Adrenal gland (tissue), 12 donors: ENCODE data around the gene WWOX. TPM values are rescaled to one million over a fixed set of nuclear protein-coding genes. Genes with fewer than 3 reads are reported as not detected.

Experiments used
- DNase-seq, 7 donors: peaks; one replicate each; pipeline ENCODE4 v3.0.0-alpha.2; 2019 to 2020
- H3K27ac ChIP-seq, 5 donors: fragments of 200-600 bp; sonication (generic) in 4 of 5; 1 replicate in 3 of 5; 2 replicates in 2 of 5; pipeline versions ENCODE4 v1.5.1 to v1.8.0; 2016 to 2020; ENCODE audit warnings: mild to moderate bottlenecking in 1 of 5
- H3K27me3 ChIP-seq: fragments of 200-600 bp; 2 replicates; pipeline ENCODE4 v1.8.0; 2021
- H3K36me3 ChIP-seq, 2 donors: fragments of 200-600 bp; replicated peaks in 1 of 2; 1 replicate in 1 of 2; 2 replicates in 1 of 2; pipeline versions ENCODE4 v1.5.1 to v1.8.0; 2018 to 2022
- H3K4me1 ChIP-seq, 2 donors: fragments of 200-600 bp; replicated peaks in 1 of 2; 1 replicate in 1 of 2; 2 replicates in 1 of 2; pipeline versions ENCODE4 v1.5.1 to v1.8.0; 2018 to 2021
- H3K4me3 ChIP-seq, 4 donors: fragments of 200-600 bp; sonication (generic) in 3 of 4; one replicate each; pipeline ENCODE4 v1.5.1; 2016 to 2018
- H3K9me3 ChIP-seq, 3 donors: fragments of 200-600 bp; sonication (generic) in 1 of 3; replicated peaks in 1 of 3; 1 replicate in 2 of 3; 2 replicates in 1 of 3; pipeline versions ENCODE4 v1.5.1 to v1.8.0; 2016 to 2021
- CTCF ChIP-seq, 6 experiments: fragments of 450-650 bp in 4 of 6; fragments of 200-600 bp in 2 of 6; sonication (generic) in 1 of 6; IDR thresholded peaks; 1 replicate in 5 of 6; 2 replicates in 1 of 6; pipeline versions ENCODE4 v1.5.1 to v1.8.0; 2016 to 2021; ENCODE audit warnings: antibody characterized with exemption in 6 of 6, mild to moderate bottlenecking in 2 of 6, moderate library complexity in 1 of 6
- POLR2A ChIP-seq, 2 donors: fragments of 450-650 bp; IDR thresholded peaks; one replicate each; pipeline ENCODE4 v1.6.1; 2017; ENCODE audit warnings: antibody characterized with exemption in 2 of 2, mild to moderate bottlenecking in 2 of 2, moderate library complexity in 1 of 2
- WGBS, 4 donors: extraction: QIAGEN DNeasy Blood & Tissue Kit in 2 of 4; methylation state at CpG; one replicate each; pipeline versions ENCODE4 v1.1.5 to v1.1.7; 2013 to 2017; 5-methylcytosine and 5-hydroxymethylcytosine counted together
- intact Hi-C, 2 donors: fragments of 100-400 bp; cut with DNase I; formaldehyde crosslinking; loops; one replicate each; pipeline versions ENCODE4 v1.14.1 to v1.15.0; 2022 to 2023
- polyA plus RNA-seq, 3 donors: library from polyadenylated mRNA; stranded (reverse); fragments of 200-250 nt in 2 of 3; fragments of 350-450 nt in 1 of 3; fragmentation: Illumina TruSeq in 1 of 3; extraction: RNeasy Lipid Tissue Mini Kit (QIAGEN cat#74804) in 1 of 3; gene quantifications; one replicate each; pipeline ENCODE4 v1.2.3, GENCODE V29; 2013 to 2014
- total RNA-seq, 9 donors: library from RNA; depleted of rRNA in 4 of 9; stranded (reverse); fragments of >200 nt in 4 of 9; fragments of 120-200 nt in 1 of 9; fragmentation: NEBNext Ultra II Directional in 1 of 9; extraction: Animal tissue kit (Norgen Biotek cat#: 25700) in 1 of 9; gene quantifications; one replicate each; pipeline versions ENCODE4 v1.1.0 to v1.2.4, GENCODE V29; 2013 to 2023
- donor health status: healthy with polysubstance abuse.
- donor health status: Bipolar disorder and iron deficiency.
- donor health status: DM: yes; HTN: yes; CAD: no.
- donor health status: DM: no; HTN: no; CAD: no.
- donor health status: DM: no; HTN: no; CAD: no.
- donor health status: DM: yes; HTN: yes; CAD: no.

Gene WWOX
- total and polyA plus RNA-seq, 12 donors, result 11.8 to 74.6 (median 20.5) TPM

GRCh38 chr16:79191933-79192332 is 1092.5 kb downstream of the WWOX start:
- no peak for DNase-seq
- intact Hi-C loops, result no loop called here

GRCh38 chr16:79192904-79193303 is 1093.5 kb downstream of the WWOX start:
- intact Hi-C loops, result no loop called here
- no peaks in the 10 kb centered on the region for H3K4me1 ChIP-seq
- H3K27me3 ChIP-seq, result no peaks in the 10 kb centered on the region
- WGBS, 4 donors, result 18 to 49% (median 26%) methylated on average over 2 of the region's 2 CpGs
- TF ChIP-seq CTCF (IDR thresholded peaks at IDR 0.05), result no peak
- H3K27ac ChIP-seq, result no peak overlapping the region
- no peak for DNase-seq
- H3K9me3 ChIP-seq, result no peaks in the 10 kb centered on the region
- H3K36me3 ChIP-seq, result no peaks in the 10 kb centered on the region
- no peak overlapping the region for H3K4me3 ChIP-seq

More at GRCh38 chr16:79191933-79192332, 1092.5 kb downstream of the WWOX start:
- H3K36me3 ChIP-seq, result no peaks in the 10 kb centered on the region
- no peaks in the 10 kb centered on the region for H3K9me3 ChIP-seq
- WGBS, 4 donors, result 79 to 81% (median 80%) methylated on average over 8 of the region's 8 CpGs
- TF ChIP-seq POLR2A (IDR thresholded peaks at IDR 0.05) (no peak), CTCF (IDR thresholded peaks at IDR 0.05) (no peak)
- H3K4me3 ChIP-seq, result no peak overlapping the region
- no peaks in the 10 kb centered on the region for H3K4me1 ChIP-seq
- no peaks in the 10 kb centered on the region for H3K27me3 ChIP-seq
- no peak overlapping the region for H3K27ac ChIP-seq

GRCh38 chr16:79194291-79194690 is 1094.8 kb downstream of the WWOX start:
- no peaks in the 10 kb centered on the region for H3K36me3 ChIP-seq
- intact Hi-C loops, result no loop called here
- WGBS, 4 donors, result 76 to 90% (median 76%) methylated on average over 8 of the region's 8 CpGs
- DNase-seq, result no peak
- no peak for TF ChIP-seq CTCF (IDR thresholded peaks at IDR 0.05)
- no peak for TF ChIP-seq POLR2A (IDR thresholded peaks at IDR 0.05)
- H3K9me3 ChIP-seq, result no peaks in the 10 kb centered on the region
- H3K27me3 ChIP-seq, result no peaks in the 10 kb centered on the region
- H3K27ac ChIP-seq, result no peak overlapping the region
- no peaks in the 10 kb centered on the region for H3K4me1 ChIP-seq
- H3K4me3 ChIP-seq, result no peak overlapping the region

GRCh38 chr16:79195938-79196337 is 1096.5 kb downstream of the WWOX start:
- no peak overlapping the region for H3K27ac ChIP-seq
- H3K27me3 ChIP-seq, result no peaks in the 10 kb centered on the region
- H3K4me1 ChIP-seq, result no peaks in the 10 kb centered on the region
- WGBS, 4 donors, result 76 to 84% (median 79%) methylated on average over 4 of the region's 4 CpGs
- intact Hi-C loops, result no loop called here
- no peaks in the 10 kb centered on the region for H3K9me3 ChIP-seq
- H3K4me3 ChIP-seq, result no peak overlapping the region
- no peak for TF ChIP-seq CTCF (IDR thresholded peaks at IDR 0.05)
- no peak for TF ChIP-seq POLR2A (IDR thresholded peaks at IDR 0.05)
- no peaks in the 10 kb centered on the region for H3K36me3 ChIP-seq
- DNase-seq, result no peak
